CD14-positive monocyte (primary cell): ENCODE data around the gene ABTB2. TPM values are rescaled to one million over a fixed set of nuclear protein-coding genes. Genes with fewer than 3 reads are reported as not detected.

ENCODE experiments used
- DNase-seq, 3 donors: peaks; one replicate each; pipeline ENCODE4 v3.0.0-alpha.2; 2011 to 2022
- H2AFZ ChIP-seq: 2 replicates; pipeline ENCODE4 v1.6.0; 2012; ENCODE audit warnings: mild to moderate bottlenecking, low read depth, low read length, inconsistent platforms; ENCODE audit not compliant: insufficient read depth, poor library complexity, severe bottlenecking
- H3K27ac ChIP-seq, 2 donors: 1 replicate in 1 of 2; 2 replicates in 1 of 2; pipeline ENCODE4 v1.5.1; 2012 to 2013; ENCODE audit warnings: low read length in 2 of 2, control low read depth in 1 of 2, inconsistent platforms in 1 of 2, low read depth in 1 of 2, mild to moderate bottlenecking in 1 of 2
- H3K27me3 ChIP-seq, 2 donors: one replicate each; pipeline versions ENCODE4 v1.6.0 to v1.6.1; 2011 to 2013; ENCODE audit warnings: low read length in 2 of 2; ENCODE audit not compliant: control insufficient read depth in 2 of 2, insufficient read depth in 2 of 2
- H3K36me3 ChIP-seq, 2 donors: replicated peaks in 1 of 2; 1 replicate in 1 of 2; 2 replicates in 1 of 2; pipeline versions ENCODE4 v1.5.1 to v1.6.1; 2012 to 2013; ENCODE audit warnings: low read length in 2 of 2, control low read depth in 1 of 2, inconsistent platforms in 1 of 2, mild to moderate bottlenecking in 1 of 2; ENCODE audit not compliant: insufficient read depth in 2 of 2, control insufficient read depth in 1 of 2
- H3K4me1 ChIP-seq, 2 donors: 1 replicate in 1 of 2; 2 replicates in 1 of 2; pipeline versions ENCODE4 v1.5.1 to v1.6.1; 2012 to 2013; ENCODE audit warnings: low read length in 2 of 2, control low read depth in 1 of 2, inconsistent platforms in 1 of 2, mild to moderate bottlenecking in 1 of 2, moderate library complexity in 1 of 2; ENCODE audit not compliant: insufficient read depth in 2 of 2, control insufficient read depth in 1 of 2
- H3K4me2 ChIP-seq: replicated peaks from 2 replicates; pipeline ENCODE3; 2012; ENCODE audit warnings: low read length, moderate library complexity, mild to moderate bottlenecking; ENCODE audit not compliant: poor library complexity, severe bottlenecking; ENCODE audit errors: extremely low read depth
- H3K4me3 ChIP-seq, 3 experiments: fragments of 200-600 bp in 1 of 3; sonication (generic) in 1 of 3; replicated peaks in 1 of 3; 1 replicate in 2 of 3; 2 replicates in 1 of 3; pipeline ENCODE4 v1.5.1; 2011 to 2013; ENCODE audit warnings: low read length in 3 of 3, mild to moderate bottlenecking in 3 of 3, control low read depth in 2 of 3, low read depth in 2 of 3, inconsistent platforms in 1 of 3, moderate library complexity in 1 of 3
- H3K79me2 ChIP-seq: 2 replicates; pipeline ENCODE4 v1.6.0; 2012; ENCODE audit warnings: mild to moderate bottlenecking, control low read depth, inconsistent platforms, low read length, moderate library complexity; ENCODE audit not compliant: insufficient read depth
- H3K9ac ChIP-seq: 2 replicates; pipeline ENCODE4 v1.6.0; 2017; ENCODE audit warnings: low read length, mild to moderate bottlenecking; ENCODE audit not compliant: insufficient read depth, poor library complexity, severe bottlenecking
- H3K9me3 ChIP-seq, 2 donors: replicated peaks in 1 of 2; 1 replicate in 1 of 2; 2 replicates in 1 of 2; pipeline versions ENCODE4 v1.5.1 to v1.6.1; 2012 to 2013; ENCODE audit warnings: low read length in 2 of 2, control low read depth in 1 of 2; ENCODE audit not compliant: control insufficient read depth in 1 of 2, insufficient read depth in 1 of 2
- H4K20me1 ChIP-seq: 2 replicates; pipeline ENCODE4 v1.6.0; 2012; ENCODE audit warnings: mild to moderate bottlenecking, low read length, control low read depth, moderate library complexity; ENCODE audit not compliant: insufficient read depth
- H3K27ac Mint-ChIP-seq, 7 donors: one replicate each; pipeline ENCODE4 v1.8.0; 2020; ENCODE audit warnings: mild to moderate bottlenecking in 7 of 7, mixed read lengths in 7 of 7, moderate library complexity in 6 of 7, inconsistent platforms in 2 of 7
- H3K27me3 Mint-ChIP-seq, 3 donors: one replicate each; pipeline ENCODE4 v1.8.0; 2021 to 2022; ENCODE audit warnings: low read depth in 3 of 3, mild to moderate bottlenecking in 3 of 3, mixed read lengths in 3 of 3, moderate library complexity in 3 of 3, inconsistent platforms in 1 of 3
- H3K36me3 Mint-ChIP-seq, 2 donors: one replicate each; pipeline ENCODE4 v1.8.0; 2020; ENCODE audit warnings: mixed read lengths in 2 of 2, inconsistent platforms in 1 of 2, mild to moderate bottlenecking in 1 of 2
- H3K4me1 Mint-ChIP-seq: one replicate; pipeline ENCODE4 v1.8.0; 2020; ENCODE audit warnings: mild to moderate bottlenecking, mixed read lengths
- H3K4me3 Mint-ChIP-seq, 2 donors: one replicate each; pipeline ENCODE4 v1.8.0; 2020; ENCODE audit warnings: mild to moderate bottlenecking in 2 of 2, mixed read lengths in 2 of 2, moderate library complexity in 1 of 2
- H3K9me3 Mint-ChIP-seq, 7 donors: one replicate each; pipeline ENCODE4 v1.8.0; 2020 to 2022; ENCODE audit warnings: mixed read lengths in 7 of 7, mild to moderate bottlenecking in 6 of 7, moderate library complexity in 6 of 7, inconsistent platforms in 2 of 7
- WGBS: methylation state at CpG from one replicate; pipeline ENCODE4 v1.1.5; 2013; ENCODE audit warnings: missing lambda C conversion rate; ENCODE audit not compliant: insufficient coverage; 5-methylcytosine and 5-hydroxymethylcytosine counted together
- intact Hi-C, 2 donors: fragments of 100-400 bp; cut with micrococcal nuclease; formaldehyde crosslinking; loops; one replicate each; pipeline versions ENCODE4 v1.15.0 to v1.15.1; 2023
- polyA plus RNA-seq, 3 donors: library from polyadenylated mRNA; depleted of rRNA in 1 of 3; unstranded in 2 of 3; stranded (reverse) in 1 of 3; fragments of 300-500 nt in 2 of 3; fragments of >200 nt in 1 of 3; fragmentation: Illumina TruSeq in 2 of 3; gene quantifications; 1 replicate in 2 of 3; 2 replicates in 1 of 3; pipeline ENCODE4 v1.2.3, GENCODE V29; 2012 to 2021
- TF ChIP-seq, protein P1 (sequence below): fragments of 200-600 bp; IDR thresholded peaks from one replicate; pipeline ENCODE4 v1.8.0; 2022; ENCODE audit warnings: antibody characterized with exemption, mild to moderate bottlenecking

ABTB2 gene
- polyA plus RNA-seq, 3 donors = 0.25 to 1.7 (median 0.26) TPM

DNA sequence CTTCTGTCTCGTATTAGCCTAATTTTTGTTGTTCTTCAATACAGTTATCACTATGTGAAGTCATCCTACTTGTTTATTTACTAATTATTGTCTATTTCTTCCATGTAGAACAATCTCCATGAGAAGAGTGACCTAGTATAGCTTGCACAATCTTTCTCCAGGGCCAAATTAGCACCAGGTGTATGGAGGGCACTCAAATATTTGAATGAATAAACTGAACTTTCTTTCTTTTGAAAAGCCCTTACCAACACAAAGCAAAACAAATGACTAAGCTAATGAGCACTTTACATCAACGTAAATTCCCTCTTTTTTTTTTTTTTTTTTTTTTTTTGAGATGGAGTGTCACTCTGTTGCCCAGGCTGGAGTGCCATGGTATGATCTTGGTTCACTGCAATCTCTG lies 34.2 kb downstream of the ABTB2 start:
- intact Hi-C loops = no loop called here
- Histone ChIP-seq H3K27me3 (no peaks in the 10 kb centered on the region), H3K4me2 (no peak overlapping the region), H4K20me1 (no peaks in the 10 kb centered on the region), H3K9ac (no peak overlapping the region), H3K9me3 (no peaks in the 10 kb centered on the region), H3K36me3 (no peaks in the 10 kb centered on the region), H2AFZ (no peak overlapping the region), H3K27ac (no peak overlapping the region), H3K4me1 (peaks cover 7 to 8% of the 10 kb centered on the region in 2 donors), H3K4me3 (no peak overlapping the region), H3K79me2 (no peaks in the 10 kb centered on the region)
- Mint-ChIP-seq H3K27ac (no peak overlapping the region), H3K9me3 (no peaks in the 10 kb centered on the region), H3K27me3 (peaks cover 2 to 3% (median 3%) of the 10 kb centered on the region in 3 donors), H3K36me3 (no peaks in the 10 kb centered on the region), H3K4me1 (peaks cover 7% of the 10 kb centered on the region), H3K4me3 (no peak overlapping the region)
- TF ChIP-seq, protein P1, sequence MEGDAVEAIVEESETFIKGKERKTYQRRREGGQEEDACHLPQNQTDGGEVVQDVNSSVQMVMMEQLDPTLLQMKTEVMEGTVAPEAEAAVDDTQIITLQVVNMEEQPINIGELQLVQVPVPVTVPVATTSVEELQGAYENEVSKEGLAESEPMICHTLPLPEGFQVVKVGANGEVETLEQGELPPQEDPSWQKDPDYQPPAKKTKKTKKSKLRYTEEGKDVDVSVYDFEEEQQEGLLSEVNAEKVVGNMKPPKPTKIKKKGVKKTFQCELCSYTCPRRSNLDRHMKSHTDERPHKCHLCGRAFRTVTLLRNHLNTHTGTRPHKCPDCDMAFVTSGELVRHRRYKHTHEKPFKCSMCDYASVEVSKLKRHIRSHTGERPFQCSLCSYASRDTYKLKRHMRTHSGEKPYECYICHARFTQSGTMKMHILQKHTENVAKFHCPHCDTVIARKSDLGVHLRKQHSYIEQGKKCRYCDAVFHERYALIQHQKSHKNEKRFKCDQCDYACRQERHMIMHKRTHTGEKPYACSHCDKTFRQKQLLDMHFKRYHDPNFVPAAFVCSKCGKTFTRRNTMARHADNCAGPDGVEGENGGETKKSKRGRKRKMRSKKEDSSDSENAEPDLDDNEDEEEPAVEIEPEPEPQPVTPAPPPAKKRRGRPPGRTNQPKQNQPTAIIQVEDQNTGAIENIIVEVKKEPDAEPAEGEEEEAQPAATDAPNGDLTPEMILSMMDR = no peak
- DNase-seq = no peak
- WGBS = no CpG with 5 or more reads among the region's 2 CpGs

DNA sequence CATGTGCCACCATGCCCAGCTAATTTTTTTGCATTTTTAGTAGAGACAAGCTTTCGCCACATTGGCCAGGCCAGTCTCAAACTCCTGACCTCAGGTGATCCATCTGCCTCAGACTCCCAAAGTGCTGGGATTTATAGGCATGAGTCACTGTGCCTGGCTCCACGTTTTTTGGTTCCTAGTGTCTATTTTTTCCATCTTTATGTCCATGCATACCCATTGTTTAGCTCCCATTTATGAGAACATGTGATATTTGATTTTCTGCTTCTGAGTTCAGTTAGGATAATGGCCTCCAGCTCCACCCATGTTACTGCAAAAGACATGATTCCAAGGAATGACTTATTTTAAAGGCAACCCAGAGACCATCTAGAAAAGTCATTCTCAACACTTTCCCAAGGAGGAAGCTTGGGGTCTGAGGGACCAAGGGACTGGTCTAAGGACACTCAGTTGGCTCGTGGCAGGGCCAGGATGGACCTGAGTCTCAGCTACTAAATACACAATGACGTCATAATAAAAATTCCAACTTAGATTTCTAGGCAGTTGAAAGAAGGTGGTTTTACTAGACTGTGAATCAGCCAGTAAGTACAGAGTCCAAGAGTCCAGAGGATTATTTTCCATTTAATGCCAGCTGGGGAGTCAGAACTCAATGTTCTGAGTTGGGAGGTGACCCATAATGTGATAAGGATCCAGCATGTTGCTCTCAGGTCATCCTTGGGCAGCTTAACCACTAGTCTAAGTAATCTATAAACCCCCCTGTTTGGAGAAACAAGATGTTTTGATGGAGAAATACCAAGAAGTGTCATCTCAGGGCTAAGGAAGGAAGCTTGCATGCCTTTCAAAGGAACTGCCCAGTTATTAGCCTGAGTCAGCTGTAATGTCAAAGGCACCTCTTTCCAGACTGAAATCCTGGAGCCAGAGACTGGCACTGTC lies 39.4 kb downstream of the ABTB2 start:
- Mint-ChIP-seq H3K36me3 (no peaks in the 10 kb centered on the region), H3K4me3 (no peak overlapping the region), H3K27me3 (peaks cover 2 to 4% (median 3%) of the 10 kb centered on the region in 3 donors), H3K27ac (peak overlapping the region in 2 of 7 donors; percentile 56 to 64), H3K4me1 (peaks cover 17% of the 10 kb centered on the region), H3K9me3 (no peaks in the 10 kb centered on the region)
- WGBS = 88% methylated on average over 1 of the region's 4 CpGs
- Histone ChIP-seq H3K4me3 (no peak overlapping the region), H3K9ac (no peak overlapping the region), H3K27ac (peak overlapping the region in 1 of 2 donors; percentile 24), H2AFZ (peak overlapping the region; percentile 58), H3K4me2 (no peak overlapping the region), H3K9me3 (no peaks in the 10 kb centered on the region), H4K20me1 (no peaks in the 10 kb centered on the region), H3K79me2 (no peaks in the 10 kb centered on the region), H3K36me3 (no peaks in the 10 kb centered on the region), H3K27me3 (no peaks in the 10 kb centered on the region), H3K4me1 (peaks cover 10% of the 10 kb centered on the region in 2 donors)
- intact Hi-C loops = no loop called here
- DNase-seq = peak in 1 of 3 donors; percentile 35
- TF ChIP-seq, protein P1 = no peak
